Fibroblast of lung (primary cell): ENCODE measurements around the gene ITGA2.

Experiments
- EZH2 ChIP-seq: IDR thresholded peaks from 2 replicates; pipeline ENCODE4 v1.5.1; 2012; ENCODE audit warnings: low read length, control low read depth, mild to moderate bottlenecking; ENCODE audit errors: missing control alignments
- TF ChIP-seq, protein P1 (sequence below), 2 donors: IDR thresholded peaks in 1 of 2; conservative IDR thresholded peaks in 1 of 2; 1 replicate in 1 of 2; 2 replicates in 1 of 2; pipeline ENCODE4 v1.5.1; 2011 to 2012; ENCODE audit warnings: low read length in 2 of 2, control low read depth in 1 of 2, inconsistent platforms in 1 of 2, low read depth in 1 of 2, mild to moderate bottlenecking in 1 of 2

- TF ChIP-seq, protein P1, sequence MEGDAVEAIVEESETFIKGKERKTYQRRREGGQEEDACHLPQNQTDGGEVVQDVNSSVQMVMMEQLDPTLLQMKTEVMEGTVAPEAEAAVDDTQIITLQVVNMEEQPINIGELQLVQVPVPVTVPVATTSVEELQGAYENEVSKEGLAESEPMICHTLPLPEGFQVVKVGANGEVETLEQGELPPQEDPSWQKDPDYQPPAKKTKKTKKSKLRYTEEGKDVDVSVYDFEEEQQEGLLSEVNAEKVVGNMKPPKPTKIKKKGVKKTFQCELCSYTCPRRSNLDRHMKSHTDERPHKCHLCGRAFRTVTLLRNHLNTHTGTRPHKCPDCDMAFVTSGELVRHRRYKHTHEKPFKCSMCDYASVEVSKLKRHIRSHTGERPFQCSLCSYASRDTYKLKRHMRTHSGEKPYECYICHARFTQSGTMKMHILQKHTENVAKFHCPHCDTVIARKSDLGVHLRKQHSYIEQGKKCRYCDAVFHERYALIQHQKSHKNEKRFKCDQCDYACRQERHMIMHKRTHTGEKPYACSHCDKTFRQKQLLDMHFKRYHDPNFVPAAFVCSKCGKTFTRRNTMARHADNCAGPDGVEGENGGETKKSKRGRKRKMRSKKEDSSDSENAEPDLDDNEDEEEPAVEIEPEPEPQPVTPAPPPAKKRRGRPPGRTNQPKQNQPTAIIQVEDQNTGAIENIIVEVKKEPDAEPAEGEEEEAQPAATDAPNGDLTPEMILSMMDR (conservative IDR thresholded peaks at IDR 0.05 in 1 of 2, IDR thresholded peaks at IDR 0.05 in 1 of 2; ENCODE audit: low read depth in 1 of 2, low read length in 2 of 2) = no peak
- TF ChIP-seq EZH2 = no peak
Measured at GRCh38 chr5:52947208-52947607, 41.9 kb upstream of the ITGA2 start.
